H1 (cell line): ENCODE data around the gene TMEM120B. TPM values are rescaled to one million over a fixed set of nuclear protein-coding genes. Genes with fewer than 3 reads are reported as not detected.

Experiments
- CTCF ChIA-PET: fragments of 300-600 bp; sonication (Branson Sonifier 250); formaldehyde crosslinking; loops from one replicate; lab custom pipeline; 2021; ENCODE audit not compliant: partially characterized antibody; lab: Charles Lee
- POLR2A ChIA-PET: fragments of 300-600 bp; sonication (Branson Sonifier 250); formaldehyde crosslinking; loops from one replicate; lab custom pipeline; 2021; ENCODE audit warnings: inconsistent platforms; ENCODE audit not compliant: partially characterized antibody; lab: Charles Lee
- DNase-seq, 2 experiments: peaks; one replicate each; pipeline versions ENCODE4 v3.0.0 to v3.0.0-alpha.2; 2010 to 2022; ENCODE audit warnings: low spot score in 2 of 2, low read depth in 1 of 2, mixed read lengths in 1 of 2
- FAIRE-seq: peaks from 2 replicates; lab custom pipeline; 2011; peaks lifted over from hg19 to GRCh38; lab: Jason Lieb, UNC
- H2AFZ ChIP-seq: 2 replicates; pipeline ENCODE4 v1.8.1; 2012; ENCODE audit warnings: low read length, inconsistent platforms
- H2AK5ac ChIP-seq: 2 replicates; pipeline ENCODE4 v1.6.1; 2013; ENCODE audit warnings: low read depth, low read length
- H2BK120ac ChIP-seq: replicated peaks from 2 replicates; pipeline ENCODE3; 2013; ENCODE audit warnings: low read depth, low read length, inconsistent platforms
- H2BK12ac ChIP-seq: 2 replicates; pipeline ENCODE4 v1.6.1; 2013; ENCODE audit warnings: low read depth, low read length
- H2BK15ac ChIP-seq: 2 replicates; pipeline ENCODE4 v1.6.1; 2013; ENCODE audit warnings: low read length
- H2BK20ac ChIP-seq: 2 replicates; pipeline ENCODE4 v1.6.1; 2013; ENCODE audit warnings: low read length
- H2BK5ac ChIP-seq: 2 replicates; pipeline ENCODE4 v1.6.1; 2013; ENCODE audit warnings: low read depth, low read length
- H3K14ac ChIP-seq: 2 replicates; pipeline ENCODE4 v1.6.1; 2013; ENCODE audit warnings: inconsistent platforms; ENCODE audit not compliant: insufficient read length
- H3K18ac ChIP-seq: 2 replicates; pipeline ENCODE4 v1.6.1; 2013; ENCODE audit warnings: low read length; ENCODE audit errors: extremely low read depth
- H3K23ac ChIP-seq: 2 replicates; pipeline ENCODE4 v1.6.1; 2013; ENCODE audit warnings: inconsistent platforms; ENCODE audit not compliant: insufficient read length
- H3K23me2 ChIP-seq: 2 replicates; pipeline ENCODE4 v1.6.1; 2013; ENCODE audit warnings: low read depth, low read length
- H3K27ac ChIP-seq: 2 replicates; pipeline ENCODE4 v1.6.1; 2011; ENCODE audit warnings: low read depth, low read length, inconsistent platforms
- H3K27me3 ChIP-seq, 4 experiments: replicated peaks in 1 of 4; 1 replicate in 1 of 4; 2 replicates in 3 of 4; pipeline versions ENCODE4 v1.6.1 to v1.8.1; 2011 to 2013; ENCODE audit warnings: low read length in 3 of 4, mild to moderate bottlenecking in 3 of 4, inconsistent platforms in 2 of 4, mixed read lengths in 2 of 4, moderate library complexity in 1 of 4; ENCODE audit not compliant: control insufficient read depth in 3 of 4, insufficient read depth in 3 of 4; ENCODE audit errors: extremely low read depth in 1 of 4
- H3K36me3 ChIP-seq, 4 experiments: 2 replicates each; pipeline versions ENCODE4 v1.6.1 to v1.8.1; 2011 to 2013; ENCODE audit warnings: mild to moderate bottlenecking in 4 of 4, low read length in 3 of 4, moderate library complexity in 2 of 4, control low read depth in 1 of 4, inconsistent platforms in 1 of 4; ENCODE audit not compliant: insufficient read depth in 4 of 4, control insufficient read depth in 2 of 4
- H3K4ac ChIP-seq: replicated peaks from 2 replicates; pipeline ENCODE3; 2013; ENCODE audit warnings: low read length, low read depth, mixed read lengths, inconsistent platforms; ENCODE audit not compliant: insufficient read length
- H3K4me1 ChIP-seq, 4 experiments: replicated peaks in 1 of 4; 1 replicate in 1 of 4; 2 replicates in 3 of 4; pipeline versions ENCODE4 v1.6.1 to v1.8.1; 2011 to 2013; ENCODE audit warnings: low read length in 3 of 4, inconsistent platforms in 2 of 4, mixed read lengths in 1 of 4; ENCODE audit not compliant: insufficient read depth in 4 of 4, control insufficient read depth in 3 of 4
- H3K4me2 ChIP-seq, 2 experiments: 2 replicates each; pipeline versions ENCODE4 v1.6.1 to v1.8.1; 2011 to 2013; ENCODE audit warnings: low read depth in 2 of 2, low read length in 2 of 2, control low read depth in 1 of 2, inconsistent platforms in 1 of 2, mild to moderate bottlenecking in 1 of 2; ENCODE audit not compliant: insufficient read depth in 1 of 2
- H3K4me3 ChIP-seq, 4 experiments: fragments of 200-600, 300-600 bp in 1 of 4; sonication (generic), shearing (Covaris generic), sonication (Bioruptor Twin) in 1 of 4; 2 replicates each; pipeline versions ENCODE4 v1.5.1 to v1.8.1; 2011 to 2016; ENCODE audit warnings: low read length in 4 of 4, low read depth in 3 of 4, control low read depth in 2 of 4, inconsistent platforms in 2 of 4, mild to moderate bottlenecking in 2 of 4, mixed read lengths in 1 of 4, moderate library complexity in 1 of 4; ENCODE audit not compliant: insufficient read depth in 2 of 4; ENCODE audit errors: extremely low read depth in 1 of 4
- H3K56ac ChIP-seq: replicated peaks from 2 replicates; pipeline ENCODE3; 2013; ENCODE audit warnings: low read depth, mild to moderate bottlenecking, mixed read lengths, low read length, inconsistent platforms; ENCODE audit not compliant: insufficient read length
- H3K79me1 ChIP-seq: 2 replicates; pipeline ENCODE4 v1.6.1; 2013; ENCODE audit warnings: low read depth, low read length, control low read depth
- H3K79me2 ChIP-seq, 2 experiments: 2 replicates each; pipeline versions ENCODE4 v1.6.1 to v1.8.1; 2012 to 2013; ENCODE audit warnings: low read length in 2 of 2, mild to moderate bottlenecking in 2 of 2, inconsistent platforms in 1 of 2; ENCODE audit not compliant: insufficient read depth in 2 of 2, control insufficient read depth in 1 of 2
- H3K9ac ChIP-seq, 4 experiments: replicated peaks in 1 of 4; 1 replicate in 1 of 4; 2 replicates in 3 of 4; pipeline versions ENCODE4 v1.6.1 to v1.8.1; 2011 to 2013; ENCODE audit warnings: low read depth in 3 of 4, low read length in 3 of 4, control low read depth in 2 of 4, mild to moderate bottlenecking in 2 of 4, moderate library complexity in 2 of 4, inconsistent platforms in 1 of 4; ENCODE audit errors: extremely low read depth in 1 of 4
- H3K9me3 ChIP-seq, 2 experiments: 2 replicates each; pipeline versions ENCODE4 v1.6.1 to v1.8.1; 2012 to 2013; ENCODE audit warnings: mild to moderate bottlenecking in 2 of 2, moderate library complexity in 2 of 2, control low read depth in 1 of 2, inconsistent platforms in 1 of 2, low read depth in 1 of 2, low read length in 1 of 2, mixed read lengths in 1 of 2; ENCODE audit not compliant: insufficient read depth in 2 of 2
- H4K20me1 ChIP-seq, 2 experiments: replicated peaks in 1 of 2; 2 replicates each; pipeline versions ENCODE3 to v1.8.1; 2011 to 2013; ENCODE audit warnings: inconsistent platforms in 2 of 2, low read length in 2 of 2, mild to moderate bottlenecking in 1 of 2; ENCODE audit not compliant: insufficient read depth in 2 of 2, control insufficient read depth in 1 of 2
- H4K5ac ChIP-seq: 2 replicates; pipeline ENCODE4 v1.6.1; 2013; ENCODE audit warnings: low read length, low read depth, mixed read lengths, inconsistent platforms; ENCODE audit not compliant: insufficient read length
- H4K8ac ChIP-seq: 2 replicates; pipeline ENCODE4 v1.8.0; 2013; ENCODE audit warnings: mild to moderate bottlenecking, moderate library complexity, low read length, inconsistent platforms; ENCODE audit not compliant: insufficient read depth; ENCODE audit errors: extremely low read depth
- H4K91ac ChIP-seq: replicated peaks from 2 replicates; pipeline ENCODE3; 2013; ENCODE audit warnings: low read length, mixed read lengths, inconsistent platforms; ENCODE audit not compliant: insufficient read length
- WGBS, 2 experiments: shearing (Covaris generic) in 1 of 2; methylation state at CpG; one replicate each; pipeline versions ENCODE4 v1.1.6 to v1.1.7; 2013 to 2015; ENCODE audit warnings: low lambda C conversion rate in 2 of 2, mixed read lengths in 2 of 2, inconsistent platforms in 1 of 2, low coverage in 1 of 2, missing lambda C conversion rate in 1 of 2; ENCODE audit not compliant: insufficient replicate concordance in 2 of 2, insufficient coverage in 1 of 2, insufficient read length in 1 of 2; ENCODE audit errors: extremely low coverage in 1 of 2, missing lambda C conversion rate in 1 of 2; 5-methylcytosine and 5-hydroxymethylcytosine counted together
- polyA plus RNA-seq, 7 experiments: library from polyadenylated mRNA; depleted of rRNA in 3 of 7; stranded (reverse) in 5 of 7; unstranded in 2 of 7; fragments of >200 nt in 5 of 7; fragments of 200-250 nt in 2 of 7; gene quantifications; 1 replicate in 5 of 7; 2 replicates in 1 of 7; 4 replicates in 1 of 7; pipeline versions ENCODE4 v1.2.1 to v1.2.3, GENCODE V29; 2011 to 2013; ENCODE audit warnings: missing spikeins in 2 of 7, mixed read lengths in 2 of 7
- total RNA-seq: library from RNA; stranded (reverse); fragmentation: NEBNext Ultra II Directional; extraction: Animal tissue kit (Norgen Biotek cat#: 25700); gene quantifications from 2 replicates; pipeline ENCODE4 v1.2.1, GENCODE V29; 2021

The TMEM120B gene
- total and polyA plus RNA-seq, 2 of the 8 experiments (the other 6 are each of a cell fraction or from before 2014, with no cell fraction given), result 22.0 to 29.1 TPM

- Histone ChIP-seq H4K8ac (no peak overlapping the region), H3K4me2 (no peak overlapping the region), H3K23ac (no peak overlapping the region), H4K91ac (no peak overlapping the region), H3K9me3 (no peaks in the 10 kb centered on the region), H3K79me2 (peaks cover 0 to 11% of the 10 kb centered on the region in 2 experiments; a peak in 2 of 4 replicates), H2BK15ac (no peak overlapping the region), H2BK20ac (no peak overlapping the region), H2AFZ (no peak overlapping the region), H3K4me1 (peaks cover 0 to 3% (median under 1%) of the 10 kb centered on the region in 4 experiments; a peak in 3 of 7 replicates), H4K20me1 (peaks cover 0 to 7% of the 10 kb centered on the region in 2 experiments), H4K5ac (no peak overlapping the region), H3K79me1 (peaks cover 11% of the 10 kb centered on the region), H3K56ac (no peak overlapping the region), H3K27me3 (no peaks in the 10 kb centered on the region), H3K14ac (no peak overlapping the region), H2BK5ac (no peak overlapping the region), H2BK120ac (no peak overlapping the region), H3K18ac (no peak overlapping the region), H3K23me2 (no peaks in the 10 kb centered on the region), H2AK5ac (no peak overlapping the region), H3K4me3 (no peak overlapping the region), H2BK12ac (no peak overlapping the region), H3K27ac (no peak overlapping the region), H3K9ac (no peak overlapping the region), H3K36me3 (no peaks in the 10 kb centered on the region), H3K4ac (no peak overlapping the region)
- POLR2A ChIA-PET, result no interaction called here
- DNase-seq (no peak), FAIRE-seq (no peak)
- 96% methylated on average over 7 of the region's 7 CpGs; no CpG with 5 or more reads in 1 of the 2 experiments for WGBS, 2 experiments
- CTCF ChIA-PET, result no interaction called here
These were observed 18.9 kb downstream of the TMEM120B start for GRCh38 chr12:121731473-121731872.
